Amygdala (tissue), 56 donors: Measurements from ENCODE around the gene WWOX.

Experiments used
- DNase-seq, 56 donors: peaks; one replicate each; lab custom pipeline; 2025; lab: John Stamatoyannopoulos, UW

The WWOX gene

GRCh38 chr16:79008036-79008868 lies 908.8 kb downstream of the WWOX start:
- no peak for DNase-seq

DNA sequence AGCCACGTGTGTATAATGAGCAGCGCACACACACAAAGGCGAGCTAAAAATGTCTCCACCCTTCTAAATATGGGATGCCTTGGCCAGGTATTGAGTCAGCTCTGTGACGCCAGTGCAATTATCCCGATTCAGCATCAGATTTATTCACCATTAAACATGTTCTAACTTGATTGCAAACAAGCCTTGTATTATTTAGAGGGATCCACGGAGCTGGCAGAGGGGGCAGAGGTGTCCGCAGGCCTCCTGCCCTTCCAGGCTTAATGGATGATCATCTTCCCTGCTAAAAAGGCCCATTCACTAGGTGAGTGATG lies 909.4 kb downstream of the WWOX start:
- DNase-seq = no peak

DNA sequence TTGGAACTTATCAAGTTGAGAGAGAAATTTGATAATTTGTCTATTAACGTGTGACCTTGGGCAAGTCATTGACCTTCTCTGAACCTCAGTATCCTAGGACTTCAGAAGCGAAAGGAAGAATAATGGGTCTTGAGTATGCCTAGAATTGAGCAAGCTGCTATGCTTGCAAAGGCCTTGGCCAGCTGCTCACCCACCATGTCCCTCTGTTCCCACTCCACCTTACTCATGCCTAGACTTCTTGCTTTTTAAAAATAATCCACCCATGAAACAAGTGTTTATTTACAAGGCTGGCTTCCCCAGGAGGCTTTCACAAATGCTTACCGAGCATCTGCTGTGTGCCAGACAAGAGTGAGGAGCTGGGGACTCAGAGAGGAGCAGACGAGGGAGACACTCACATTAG lies 910.4 kb downstream of the WWOX start:
- no peak for DNase-seq

DNA sequence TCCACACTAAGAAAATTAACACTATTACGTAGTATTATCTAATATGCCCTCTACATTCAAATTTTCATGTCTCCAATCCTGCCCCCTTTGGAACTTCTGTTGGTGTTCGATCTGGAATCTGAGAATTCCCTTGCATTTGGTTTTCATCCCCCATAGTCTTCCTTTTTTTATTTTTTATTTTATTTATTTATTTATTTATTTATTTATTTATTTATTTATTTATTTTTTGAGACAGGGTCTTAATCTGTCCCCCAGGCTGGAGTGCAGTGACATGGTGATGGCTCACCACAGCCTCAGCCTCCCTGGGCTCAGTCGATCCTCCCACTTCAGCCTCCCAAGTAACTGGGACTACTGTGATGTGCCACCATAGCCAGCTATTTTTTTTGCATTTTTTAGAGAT lies 911.8 kb downstream of the WWOX start:
- DNase-seq = no peak

- DNase-seq = no peak
These were observed 913.4 kb downstream of the WWOX start for GRCh38 chr16:79012671-79013434.

DNA sequence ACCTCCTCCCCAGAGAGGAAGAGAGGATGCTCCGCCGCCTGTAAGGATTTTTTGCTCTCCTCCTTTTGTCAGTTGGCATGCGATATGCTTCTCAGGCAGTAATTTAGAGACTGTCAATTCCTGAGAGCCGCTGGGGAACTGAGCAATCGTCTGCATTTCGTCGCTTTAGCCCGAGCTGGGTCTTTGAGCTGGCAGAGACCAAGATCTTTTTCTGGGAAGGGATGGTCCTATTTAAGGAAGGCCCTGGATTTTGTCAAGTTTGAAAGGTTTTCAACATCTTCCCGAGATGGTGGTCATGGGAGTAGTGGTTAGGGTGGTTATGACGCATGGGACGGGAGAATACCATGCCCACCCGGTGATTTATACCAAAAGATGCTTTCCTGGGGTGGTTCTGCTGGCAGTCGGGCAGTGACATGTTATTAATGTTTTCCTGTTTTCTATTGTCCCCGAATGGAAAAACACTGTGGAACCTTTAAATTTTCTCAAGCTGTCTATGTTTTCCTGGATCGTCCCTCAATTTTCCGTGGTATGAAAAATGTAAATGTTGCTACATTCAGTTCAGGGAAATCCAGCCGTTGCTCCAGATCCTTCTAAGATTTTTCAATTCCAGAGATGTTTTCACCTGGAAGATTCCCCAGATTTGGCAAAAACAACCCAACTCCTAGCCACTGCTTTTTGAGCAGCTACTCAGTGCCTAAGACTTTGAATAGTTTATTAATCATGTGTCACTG lies 914.6 kb downstream of the WWOX start:
- no peak for DNase-seq

- DNase-seq = no peak
These were observed 919.4 kb downstream of the WWOX start for GRCh38 chr16:79018650-79019429.

DNA sequence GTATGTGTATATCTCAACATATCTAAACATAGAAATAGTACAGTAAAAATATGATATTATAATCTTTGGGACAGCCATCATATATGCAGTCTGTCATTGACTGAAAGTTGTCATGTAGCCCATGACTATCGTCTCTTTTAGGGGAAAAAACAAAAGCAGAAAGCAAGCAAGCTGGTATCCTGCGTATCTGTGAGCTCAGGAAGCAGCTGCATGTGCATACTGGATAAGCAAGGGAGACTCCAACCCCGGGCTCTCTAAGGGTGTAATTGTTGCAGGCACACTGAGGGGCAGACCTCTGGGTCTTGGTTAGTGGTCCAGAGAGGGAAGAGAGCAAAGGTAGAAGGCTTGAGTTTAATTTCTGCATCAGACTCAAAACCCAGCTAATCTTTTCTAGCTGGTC lies 920.0 kb downstream of the WWOX start:
- no peak for DNase-seq

DNA sequence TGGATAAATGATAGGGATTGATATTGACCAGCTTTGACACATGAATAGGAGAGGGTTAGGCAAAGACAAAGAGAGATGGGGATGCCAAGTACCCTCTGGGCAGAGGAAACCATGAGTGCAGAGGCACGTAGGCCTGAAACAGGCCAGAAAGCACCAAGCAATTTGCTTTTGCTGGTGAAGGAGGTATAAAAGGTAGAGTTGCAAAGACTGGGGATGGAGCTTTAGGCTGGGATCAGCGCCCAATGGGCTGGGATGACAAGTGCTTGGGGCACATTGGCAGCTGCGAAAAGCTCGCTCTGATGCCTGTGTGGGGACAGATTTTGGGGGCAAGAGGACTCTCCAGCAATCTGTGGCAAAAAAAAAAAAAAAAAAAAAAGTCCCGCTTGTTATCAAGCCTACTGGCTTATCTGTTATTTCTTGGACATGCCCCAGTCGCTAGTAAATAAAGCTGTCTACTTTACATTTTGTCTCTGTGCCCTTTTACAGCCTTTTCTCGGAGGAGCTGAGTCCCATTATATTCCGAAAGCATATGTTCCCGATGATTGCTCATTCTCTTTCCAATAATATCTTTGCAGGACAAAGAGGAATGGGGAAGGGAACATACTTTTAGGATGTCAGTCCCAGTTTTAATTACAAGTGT lies 922.7 kb downstream of the WWOX start:
- no peak for DNase-seq

GRCh38 chr16:79026117-79026516 lies 926.7 kb downstream of the WWOX start:
- DNase-seq = no peak

GRCh38 chr16:79036541-79036940 lies 937.1 kb downstream of the WWOX start:
- no peak for DNase-seq

DNA sequence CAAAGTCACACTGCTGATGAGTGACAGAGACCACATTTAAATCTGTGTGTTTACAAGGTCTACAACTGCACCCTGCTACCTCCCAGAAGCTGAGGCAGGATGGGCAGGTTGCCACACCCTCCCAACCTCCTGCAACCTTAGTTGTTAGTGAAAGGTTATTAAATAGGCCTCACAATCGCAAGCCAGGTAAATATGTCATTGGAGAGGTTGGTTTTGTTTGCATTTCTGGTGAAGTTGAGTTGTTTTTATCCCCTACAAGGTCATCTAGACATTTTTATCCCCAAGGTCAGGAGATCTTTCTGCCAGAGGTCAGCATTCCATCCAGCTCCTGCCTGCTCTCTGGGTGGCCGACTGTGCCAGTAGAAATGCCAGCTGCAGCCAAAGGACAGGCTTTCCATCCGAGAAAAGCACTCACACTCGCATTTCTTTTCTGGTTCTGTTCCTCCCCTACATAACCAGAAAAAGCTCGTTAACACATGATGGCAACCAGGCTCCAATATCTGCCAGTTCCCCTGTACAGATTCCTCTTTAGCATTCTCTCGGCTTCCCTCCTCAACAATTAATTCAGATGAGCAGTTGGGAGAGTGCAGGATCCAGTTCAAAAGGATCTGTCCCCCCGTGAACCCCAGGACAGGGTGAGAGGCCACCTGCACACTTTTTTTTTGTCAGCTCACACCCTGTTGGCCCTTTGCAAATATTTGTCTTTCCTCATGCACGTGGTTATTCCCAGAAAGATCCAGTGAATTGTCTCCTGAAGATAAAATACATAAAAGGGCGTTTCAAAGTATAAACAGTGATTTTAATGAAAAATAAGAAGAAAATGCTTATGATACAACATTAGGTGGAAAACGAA lies 938.3 kb downstream of the WWOX start:
- DNase-seq = peak in 6 of 56 donors; percentile 2 to 7 (median 5)

DNA sequence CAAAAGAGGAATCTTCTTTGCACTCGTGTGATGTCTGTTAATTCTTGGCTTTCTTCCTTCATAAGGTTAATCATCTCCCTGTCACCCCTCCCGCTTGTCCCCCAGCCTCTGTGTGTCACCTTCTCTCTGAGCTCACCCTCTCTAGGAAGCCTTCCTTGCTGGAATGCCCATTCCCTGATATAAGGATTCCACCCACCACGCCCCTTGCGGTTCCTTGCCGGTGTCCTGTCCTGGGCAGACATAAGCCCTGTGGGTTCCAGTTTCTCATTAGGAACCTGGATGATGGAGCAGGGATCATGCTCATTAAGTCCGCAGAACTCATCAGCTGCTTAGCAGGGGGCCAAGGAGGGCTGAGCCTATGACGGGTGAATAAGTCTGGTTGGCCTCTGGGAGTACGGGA lies 941.8 kb downstream of the WWOX start:
- no peak for DNase-seq

DNA sequence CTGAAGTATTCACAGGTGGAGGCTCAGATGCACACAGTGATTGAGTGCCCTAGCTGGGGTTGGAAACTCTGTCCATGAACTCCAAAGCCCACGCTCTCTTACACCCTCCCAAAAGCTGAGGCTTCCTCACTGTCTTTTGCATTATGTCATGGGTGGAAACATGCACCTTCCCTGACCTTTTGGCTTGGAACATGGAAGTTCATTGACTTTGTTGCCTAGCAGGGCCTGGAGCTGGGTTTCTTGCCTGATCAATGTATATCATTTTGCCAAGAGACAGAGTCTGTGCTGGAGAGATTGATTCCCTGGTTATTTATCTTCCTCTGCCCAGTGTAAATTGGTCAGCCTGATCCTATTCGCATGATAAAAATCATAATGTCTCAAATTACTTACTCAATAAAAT lies 942.7 kb downstream of the WWOX start:
- DNase-seq = no peak

DNA sequence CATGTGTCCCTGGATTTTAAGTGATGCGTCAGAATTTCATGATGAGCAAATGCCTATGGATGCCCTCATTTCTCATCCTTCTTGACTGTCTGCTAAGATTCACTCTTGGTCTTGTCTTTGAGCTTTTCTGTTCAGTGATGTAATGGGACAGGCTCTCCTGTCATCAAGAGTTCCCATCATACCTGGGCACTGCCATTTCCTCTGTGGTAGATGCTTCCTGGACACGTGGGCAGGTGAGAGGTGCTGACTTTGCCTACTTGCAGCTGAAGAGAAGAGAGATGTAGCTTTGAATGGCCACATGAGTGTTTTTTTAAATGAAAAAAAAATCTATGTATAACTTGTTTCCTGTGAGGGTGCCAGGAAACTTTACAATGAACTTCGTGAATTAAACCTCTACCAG lies 943.4 kb downstream of the WWOX start:
- no peak for DNase-seq

DNA sequence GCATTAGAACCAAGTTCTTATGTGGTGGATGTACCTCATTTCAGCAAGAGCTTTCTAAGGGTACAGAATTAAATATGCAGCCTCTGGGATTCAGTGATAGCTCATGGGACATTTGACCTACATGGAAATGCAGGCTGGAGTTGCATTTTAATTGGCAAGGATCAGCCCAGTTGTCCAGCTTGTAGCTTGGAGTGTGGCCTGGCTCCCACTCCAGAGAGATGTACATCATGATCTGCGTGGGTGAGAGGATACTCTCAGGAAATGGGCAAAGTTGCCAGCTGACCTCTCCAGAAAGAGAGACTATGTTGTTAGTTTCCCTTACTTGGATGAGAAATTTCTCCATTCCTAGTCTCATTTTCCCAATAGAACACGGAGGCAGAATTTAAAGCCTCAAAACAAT lies 945.7 kb downstream of the WWOX start:
- no peak for DNase-seq

GRCh38 chr16:79047337-79047736 lies 947.9 kb downstream of the WWOX start:
- no peak for DNase-seq

GRCh38 chr16:79049040-79049439 lies 949.6 kb downstream of the WWOX start:
- no peak for DNase-seq

DNA sequence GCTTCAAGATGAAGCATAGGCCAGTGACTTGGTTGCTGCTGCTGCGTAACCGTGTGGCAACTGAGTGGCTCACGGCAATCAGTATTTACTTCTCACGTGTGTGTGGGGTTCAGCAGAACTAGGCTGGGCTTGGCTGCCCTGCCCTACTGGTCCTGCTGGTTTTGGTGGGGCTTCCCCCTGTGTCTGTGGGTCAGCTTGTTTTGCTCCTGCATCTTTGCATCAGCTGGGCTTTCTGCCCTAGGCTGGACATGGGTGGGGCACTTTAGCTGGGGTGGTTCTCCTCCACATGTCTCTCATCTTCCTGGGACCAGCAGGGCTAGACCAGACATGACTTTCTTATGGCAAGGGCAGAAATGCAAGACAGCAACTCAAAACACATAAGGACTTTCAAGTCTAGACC lies 950.6 kb downstream of the WWOX start:
- DNase-seq = no peak
